Neural progenitor cell (in vitro differentiated cells): ENCODE measurements around the gene ADAM17. TPM values are rescaled to one million over a fixed set of nuclear protein-coding genes. Genes with fewer than 3 reads are reported as not detected.

Experiments used
- DNase-seq: peaks from one replicate; pipeline ENCODE4 v3.0.0-alpha.2; 2016; ENCODE audit warnings: low spot score
- H2AFZ ChIP-seq: fragments of 200-600 bp; sonication (generic); replicated peaks from 2 replicates; pipeline ENCODE4 v1.6.1; 2016; ENCODE audit warnings: antibody characterized with exemption
- H3F3A ChIP-seq: fragments of 200-600 bp; sonication (generic); 2 replicates; pipeline ENCODE4 v1.6.1; 2016; ENCODE audit warnings: antibody characterized with exemption, low read depth
- H3K27ac ChIP-seq: fragments of 200-600 bp; sonication (generic); 2 replicates; pipeline ENCODE4 v1.5.1; 2016; ENCODE audit warnings: mild to moderate bottlenecking
- H3K27me3 ChIP-seq: fragments of 200-600 bp; sonication (generic); 2 replicates; pipeline ENCODE4 v1.6.1; 2016; ENCODE audit warnings: mild to moderate bottlenecking, moderate library complexity
- H3K36me3 ChIP-seq: fragments of 200-600 bp; sonication (generic); 2 replicates; pipeline ENCODE4 v1.5.1; 2016
- H3K4me1 ChIP-seq: fragments of 200-600 bp; sonication (generic); 2 replicates; pipeline ENCODE4 v1.6.1; 2016; ENCODE audit warnings: mixed run types
- H3K4me2 ChIP-seq: fragments of 200-600 bp; sonication (generic); 2 replicates; pipeline ENCODE4 v1.6.1; 2016
- H3K4me3 ChIP-seq: fragments of 200-600 bp; sonication (generic); 2 replicates; pipeline ENCODE4 v1.5.1; 2016
- H3K79me2 ChIP-seq: fragments of 200-600 bp; sonication (generic); 2 replicates; pipeline ENCODE4 v1.6.1; 2016; ENCODE audit warnings: low read depth
- H3K9ac ChIP-seq: fragments of 200-600 bp; sonication (generic); 2 replicates; pipeline ENCODE4 v1.6.1; 2016
- H3K9me3 ChIP-seq: fragments of 200-600 bp; sonication (generic); 2 replicates; pipeline ENCODE4 v1.5.1; 2016; ENCODE audit warnings: low read depth
- H4K20me1 ChIP-seq: fragments of 200-600 bp; sonication (generic); 2 replicates; pipeline ENCODE4 v1.6.1; 2016; ENCODE audit warnings: low read depth
- H3K27ac Mint-ChIP-seq: 3 replicates; pipeline ENCODE4 v1.8.0; 2021; ENCODE audit warnings: mixed read lengths
- H3K27me3 Mint-ChIP-seq: 2 replicates; pipeline ENCODE4 v1.8.0; 2022; ENCODE audit warnings: low read depth, mild to moderate bottlenecking, inconsistent platforms, moderate library complexity, mixed read lengths; ENCODE audit not compliant: insufficient read depth
- H3K36me3 Mint-ChIP-seq: 3 replicates; pipeline ENCODE4 v1.8.0; 2021; ENCODE audit warnings: mixed read lengths
- H3K4me1 Mint-ChIP-seq: 3 replicates; pipeline ENCODE4 v1.8.0; 2021; ENCODE audit warnings: mixed read lengths
- H3K4me3 Mint-ChIP-seq: 3 replicates; pipeline ENCODE4 v1.8.0; 2021; ENCODE audit warnings: mild to moderate bottlenecking, moderate library complexity, mixed read lengths
- H3K9me3 Mint-ChIP-seq: 3 replicates; pipeline ENCODE4 v1.8.0; 2020; ENCODE audit warnings: mixed read lengths
- CTCF ChIP-seq: fragments of 200-600 bp; sonication (generic); IDR thresholded peaks from 2 replicates; pipeline ENCODE4 v1.5.1; 2017; ENCODE audit warnings: antibody characterized with exemption, mild to moderate bottlenecking
- EZH2 ChIP-seq: fragments of 200-600 bp; sonication (generic); IDR thresholded peaks from 2 replicates; pipeline ENCODE4 v1.6.1; 2017; ENCODE audit warnings: antibody characterized with exemption, mild to moderate bottlenecking, moderate library complexity
- EZH2phosphoT487 ChIP-seq: fragments of 200-600 bp; sonication (generic); IDR thresholded peaks from 2 replicates; pipeline ENCODE4 v1.6.1; 2017; ENCODE audit warnings: antibody characterized with exemption
- total RNA-seq: library from RNA; depleted of rRNA; stranded (reverse); fragments of >200 nt; gene quantifications from 2 replicates; pipeline ENCODE4 v1.2.3, GENCODE V29; 2015; ENCODE audit warnings: low replicate concordance

The ADAM17 gene
- total RNA-seq, 1 donor from 2014 or later: 72.1 TPM

GRCh38 chr2:9473985-9474360 is 81.7 kb downstream of the ADAM17 start:
- H3K9me3 Mint-ChIP-seq: no peaks in the 10 kb centered on the region
- DNase-seq: peak; percentile 28
- peak overlapping the region; percentile 1 for H3K4me3 Mint-ChIP-seq
- Histone ChIP-seq H4K20me1 (peaks cover 5% of the 10 kb centered on the region), H3K27me3 (peaks cover 28% of the 10 kb centered on the region), H3K9me3 (no peaks in the 10 kb centered on the region), H3K36me3 (peaks cover 4% of the 10 kb centered on the region), H3F3A (peaks cover 26% of the 10 kb centered on the region), H2AFZ (peak overlapping the region; percentile 89), H3K4me2 (peak overlapping the region; percentile 90), H3K4me1 (no peaks in the 10 kb centered on the region), H3K9ac (no peak overlapping the region), H3K27ac (no peak overlapping the region), H3K4me3 (peak overlapping the region; percentile 63), H3K79me2 (no peaks in the 10 kb centered on the region)
- no peak for TF ChIP-seq EZH2phosphoT487
- no peak for TF ChIP-seq EZH2
- TF ChIP-seq CTCF: no peak
- no peak overlapping the region for H3K27ac Mint-ChIP-seq
- H3K36me3 Mint-ChIP-seq: peaks cover 27% of the 10 kb centered on the region
- H3K4me1 Mint-ChIP-seq: peaks cover 5% of the 10 kb centered on the region
- peaks cover 6% of the 10 kb centered on the region for H3K27me3 Mint-ChIP-seq

- peaks cover 26% of the 10 kb centered on the region for H3F3A ChIP-seq
- Mint-ChIP-seq H3K4me1 (peaks cover 5% of the 10 kb centered on the region), H3K27me3 (peaks cover 6% of the 10 kb centered on the region), H3K4me3 (peak overlapping the region; percentile 1), H3K9me3 (no peaks in the 10 kb centered on the region), H3K36me3 (peaks cover 27% of the 10 kb centered on the region), H3K27ac (no peak overlapping the region)
- H4K20me1 ChIP-seq: peaks cover 5% of the 10 kb centered on the region
- peak; percentile 31 for DNase-seq
- peak overlapping the region; percentile 90 for H3K4me2 ChIP-seq
- no peaks in the 10 kb centered on the region for H3K4me1 ChIP-seq
- no peak overlapping the region for H3K9ac ChIP-seq
- TF ChIP-seq EZH2phosphoT487 (no peak), EZH2 (no peak), CTCF (no peak)
- H3K27ac ChIP-seq: no peak overlapping the region
- peak overlapping the region; percentile 63 for H3K4me3 ChIP-seq
- peak overlapping the region; percentile 89 for H2AFZ ChIP-seq
- no peaks in the 10 kb centered on the region for H3K79me2 ChIP-seq
- no peaks in the 10 kb centered on the region for H3K9me3 ChIP-seq
- peaks cover 4% of the 10 kb centered on the region for H3K36me3 ChIP-seq
- H3K27me3 ChIP-seq: peaks cover 28% of the 10 kb centered on the region
Measured at GRCh38 chr2:9473308-9473984, 82.2 kb downstream of the ADAM17 start.

GRCh38 chr2:9472511-9472910 is 83.1 kb downstream of the ADAM17 start:
- Histone ChIP-seq H4K20me1 (peaks cover 5% of the 10 kb centered on the region), H3K27ac (no peak overlapping the region), H3K4me2 (no peak overlapping the region), H3K9me3 (no peaks in the 10 kb centered on the region), H3K36me3 (peaks cover 4% of the 10 kb centered on the region), H3K79me2 (no peaks in the 10 kb centered on the region), H3K4me3 (no peak overlapping the region), H3K9ac (no peak overlapping the region), H3K4me1 (no peaks in the 10 kb centered on the region), H3F3A (peaks cover 26% of the 10 kb centered on the region), H3K27me3 (peaks cover 28% of the 10 kb centered on the region), H2AFZ (no peak overlapping the region)
- Mint-ChIP-seq H3K4me3 (no peak overlapping the region), H3K4me1 (peaks cover 5% of the 10 kb centered on the region), H3K9me3 (no peaks in the 10 kb centered on the region), H3K36me3 (peaks cover 27% of the 10 kb centered on the region), H3K27ac (no peak overlapping the region), H3K27me3 (peaks cover 6% of the 10 kb centered on the region)
- no peak for DNase-seq
- TF ChIP-seq EZH2: no peak
- TF ChIP-seq EZH2phosphoT487: no peak
- no peak for TF ChIP-seq CTCF
